ENCODE measurements around the gene ACACB. TPM values are rescaled to one million over a fixed set of nuclear protein-coding genes. Genes with fewer than 3 reads are reported as not detected.

The ACACB gene
- total RNA-seq, 4 donors from 2014 or later = 56.0 to 179 (median 152) TPM

GRCh38 chr12:109291117-109291516 is 174.7 kb downstream of the ACACB start:
- H3K36me3 ChIP-seq = no peaks in the 10 kb centered on the region
- H3K4me3 ChIP-seq = peak overlapping the region in 1 of 4 donors; percentile 28
- H3K9me3 ChIP-seq = no peaks in the 10 kb centered on the region
- no peak for DNase-seq
- TF ChIP-seq POLR2A (IDR thresholded peaks at IDR 0.05) = no peak
- no peaks in the 10 kb centered on the region for H3K27me3 ChIP-seq
- H3K4me1 ChIP-seq = peaks cover 0 to 9% (median 0%) of the 10 kb centered on the region in 4 donors
- no peak overlapping the region for H3K27ac ChIP-seq

- Histone ChIP-seq H3K36me3 (no peaks in the 10 kb centered on the region), H3K9me3 (no peaks in the 10 kb centered on the region), H3K27me3 (no peaks in the 10 kb centered on the region), H3K27ac (no peak overlapping the region), H3K4me3 (peak overlapping the region in 1 of 4 donors; percentile 28), H3K4me1 (peaks cover 0 to 9% (median 0%) of the 10 kb centered on the region in 4 donors)
- DNase-seq = peak in 2 of 3 donors; percentile 49 to 64
- no peak for TF ChIP-seq POLR2A (IDR thresholded peaks at IDR 0.05)
- TF ChIP-seq CTCF (IDR thresholded peaks at IDR 0.05) = no peak
These were observed 175.3 kb downstream of the ACACB start for GRCh38 chr12:109291521-109292341.

- TF ChIP-seq CTCF (IDR thresholded peaks at IDR 0.05) = no peak
- no peak for TF ChIP-seq POLR2A (IDR thresholded peaks at IDR 0.05)
- Histone ChIP-seq H3K36me3 (no peaks in the 10 kb centered on the region), H3K27ac (no peak overlapping the region), H3K4me1 (peaks cover 0 to 9% (median 0%) of the 10 kb centered on the region in 4 donors), H3K9me3 (no peaks in the 10 kb centered on the region), H3K4me3 (no peak overlapping the region), H3K27me3 (no peaks in the 10 kb centered on the region)
- no peak for DNase-seq
These were observed 175.9 kb downstream of the ACACB start for GRCh38 chr12:109292342-109292711.

- no peak for DNase-seq
- H3K9me3 ChIP-seq = no peaks in the 10 kb centered on the region
- H3K4me3 ChIP-seq = no peak overlapping the region
- no peak overlapping the region for H3K27ac ChIP-seq
- no peaks in the 10 kb centered on the region for H3K27me3 ChIP-seq
- H3K36me3 ChIP-seq = no peaks in the 10 kb centered on the region
- H3K4me1 ChIP-seq = peaks cover 0 to 9% (median 0%) of the 10 kb centered on the region in 4 donors
- TF ChIP-seq CTCF (IDR thresholded peaks at IDR 0.05) = no peak
- no peak for TF ChIP-seq POLR2A (IDR thresholded peaks at IDR 0.05)
These were observed 176.7 kb downstream of the ACACB start for GRCh38 chr12:109293106-109293505.

GRCh38 chr12:109294286-109294796 is 178.0 kb downstream of the ACACB start:
- H3K27me3 ChIP-seq = no peaks in the 10 kb centered on the region
- no peak overlapping the region for H3K4me3 ChIP-seq
- TF ChIP-seq POLR2A (IDR thresholded peaks at IDR 0.05) (no peak), CTCF (IDR thresholded peaks at IDR 0.05) (no peak)
- H3K27ac ChIP-seq = no peak overlapping the region
- H3K4me1 ChIP-seq = peaks cover 0 to 9% (median 0%) of the 10 kb centered on the region in 4 donors
- peak in 1 of 3 donors; percentile 23 for DNase-seq
- H3K9me3 ChIP-seq = no peaks in the 10 kb centered on the region
- H3K36me3 ChIP-seq = no peaks in the 10 kb centered on the region

- DNase-seq = no peak
- no peak overlapping the region for H3K27ac ChIP-seq
- no peaks in the 10 kb centered on the region for H3K9me3 ChIP-seq
- peaks cover 0 to 9% (median 0%) of the 10 kb centered on the region in 4 donors for H3K4me1 ChIP-seq
- H3K4me3 ChIP-seq = no peak overlapping the region
- TF ChIP-seq CTCF (IDR thresholded peaks at IDR 0.05) (no peak), POLR2A (IDR thresholded peaks at IDR 0.05) (no peak)
- no peaks in the 10 kb centered on the region for H3K27me3 ChIP-seq
- no peaks in the 10 kb centered on the region for H3K36me3 ChIP-seq
These were observed 179.5 kb downstream of the ACACB start for GRCh38 chr12:109295764-109296425.

Data from Peyer's patch (tissue), 4 donors.